Nephron (organoid): ENCODE measurements around the gene CD63.

Experiments used
- H3K27ac Mint-ChIP-seq, 3 experiments: 2 replicates each; pipeline ENCODE4 v1.8.0; 2020; ENCODE audit warnings: mixed read lengths in 3 of 3, mild to moderate bottlenecking in 2 of 3, moderate library complexity in 1 of 3
- H3K27me3 Mint-ChIP-seq: 2 replicates; pipeline ENCODE4 v1.8.0; 2021; ENCODE audit warnings: low read depth, mild to moderate bottlenecking, moderate library complexity, mixed read lengths
- H3K36me3 Mint-ChIP-seq: 2 replicates; pipeline ENCODE4 v1.8.0; 2020; ENCODE audit warnings: low read depth, mixed read lengths
- H3K4me1 Mint-ChIP-seq: 2 replicates; pipeline ENCODE4 v1.8.0; 2020; ENCODE audit warnings: mixed read lengths
- H3K4me3 Mint-ChIP-seq, 3 experiments: 2 replicates each; pipeline ENCODE4 v1.8.0; 2020; ENCODE audit warnings: mild to moderate bottlenecking in 3 of 3, mixed read lengths in 3 of 3, moderate library complexity in 2 of 3
- H3K9me3 Mint-ChIP-seq: 2 replicates; pipeline ENCODE4 v1.8.0; 2020; ENCODE audit warnings: mixed read lengths
- TF ChIP-seq, protein P1 (sequence below), 3 experiments: fragments of 200-600 bp; sonication (generic); IDR thresholded peaks; one replicate each; pipeline ENCODE4 v1.5.0; 2021; ENCODE audit warnings: antibody characterized with exemption in 3 of 3; ENCODE audit not compliant: unreplicated experiment in 3 of 3

Gene CD63

DNA sequence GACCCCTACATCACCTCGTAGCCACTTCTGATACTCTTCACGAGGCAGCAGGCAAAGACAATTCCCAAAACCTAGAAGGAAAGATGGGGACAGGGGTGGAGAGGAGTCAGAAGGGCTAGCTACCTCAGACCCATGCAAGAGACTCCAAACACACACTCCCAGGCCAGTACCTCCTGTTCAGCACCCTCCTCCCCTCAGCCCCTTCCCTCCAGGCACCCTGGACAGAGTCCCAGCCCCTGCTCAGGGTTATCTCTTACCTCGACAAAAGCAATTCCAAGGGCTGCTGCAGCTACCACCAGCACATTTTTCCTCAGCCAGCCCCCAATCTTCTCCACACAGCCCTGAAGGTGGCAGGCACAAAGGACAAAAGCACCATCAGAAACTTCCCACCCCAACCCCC, 3.3 kb downstream of the CD63 start:
- H3K9me3 Mint-ChIP-seq: no peaks in the 10 kb centered on the region
- H3K27ac Mint-ChIP-seq: peak overlapping the region; percentile 37 to 66 (median 46)
- H3K4me3 Mint-ChIP-seq: peak overlapping the region; percentile 70 to 94 (median 90)
- H3K27me3 Mint-ChIP-seq: peaks cover 5% of the 10 kb centered on the region
- peaks cover 38% of the 10 kb centered on the region for H3K36me3 Mint-ChIP-seq
- TF ChIP-seq, protein P1, sequence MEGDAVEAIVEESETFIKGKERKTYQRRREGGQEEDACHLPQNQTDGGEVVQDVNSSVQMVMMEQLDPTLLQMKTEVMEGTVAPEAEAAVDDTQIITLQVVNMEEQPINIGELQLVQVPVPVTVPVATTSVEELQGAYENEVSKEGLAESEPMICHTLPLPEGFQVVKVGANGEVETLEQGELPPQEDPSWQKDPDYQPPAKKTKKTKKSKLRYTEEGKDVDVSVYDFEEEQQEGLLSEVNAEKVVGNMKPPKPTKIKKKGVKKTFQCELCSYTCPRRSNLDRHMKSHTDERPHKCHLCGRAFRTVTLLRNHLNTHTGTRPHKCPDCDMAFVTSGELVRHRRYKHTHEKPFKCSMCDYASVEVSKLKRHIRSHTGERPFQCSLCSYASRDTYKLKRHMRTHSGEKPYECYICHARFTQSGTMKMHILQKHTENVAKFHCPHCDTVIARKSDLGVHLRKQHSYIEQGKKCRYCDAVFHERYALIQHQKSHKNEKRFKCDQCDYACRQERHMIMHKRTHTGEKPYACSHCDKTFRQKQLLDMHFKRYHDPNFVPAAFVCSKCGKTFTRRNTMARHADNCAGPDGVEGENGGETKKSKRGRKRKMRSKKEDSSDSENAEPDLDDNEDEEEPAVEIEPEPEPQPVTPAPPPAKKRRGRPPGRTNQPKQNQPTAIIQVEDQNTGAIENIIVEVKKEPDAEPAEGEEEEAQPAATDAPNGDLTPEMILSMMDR (IDR thresholded peaks at IDR 0.05; ENCODE audit: unreplicated experiment in 3 of 3): no peak
- peaks cover 56% of the 10 kb centered on the region for H3K4me1 Mint-ChIP-seq

DNA sequence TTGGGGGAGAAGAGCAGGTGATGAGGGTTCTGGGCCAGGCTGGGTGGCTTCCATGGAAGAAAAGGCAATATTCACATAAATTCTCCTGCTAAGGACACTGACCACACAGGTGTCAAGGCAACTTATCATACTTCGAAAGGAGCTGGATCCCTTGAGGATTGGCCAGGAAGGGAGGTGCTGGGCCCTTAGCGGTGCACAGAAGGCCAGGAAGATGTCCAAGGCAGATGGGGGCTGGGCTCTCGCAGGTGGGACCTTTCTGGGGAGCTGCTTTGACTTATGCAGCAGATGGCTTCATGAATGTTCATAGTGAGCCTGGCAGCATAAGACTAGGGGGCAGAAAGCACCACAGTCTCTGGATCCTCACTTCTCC, 3.9 kb downstream of the CD63 start:
- H3K36me3 Mint-ChIP-seq: peaks cover 38% of the 10 kb centered on the region

DNA sequence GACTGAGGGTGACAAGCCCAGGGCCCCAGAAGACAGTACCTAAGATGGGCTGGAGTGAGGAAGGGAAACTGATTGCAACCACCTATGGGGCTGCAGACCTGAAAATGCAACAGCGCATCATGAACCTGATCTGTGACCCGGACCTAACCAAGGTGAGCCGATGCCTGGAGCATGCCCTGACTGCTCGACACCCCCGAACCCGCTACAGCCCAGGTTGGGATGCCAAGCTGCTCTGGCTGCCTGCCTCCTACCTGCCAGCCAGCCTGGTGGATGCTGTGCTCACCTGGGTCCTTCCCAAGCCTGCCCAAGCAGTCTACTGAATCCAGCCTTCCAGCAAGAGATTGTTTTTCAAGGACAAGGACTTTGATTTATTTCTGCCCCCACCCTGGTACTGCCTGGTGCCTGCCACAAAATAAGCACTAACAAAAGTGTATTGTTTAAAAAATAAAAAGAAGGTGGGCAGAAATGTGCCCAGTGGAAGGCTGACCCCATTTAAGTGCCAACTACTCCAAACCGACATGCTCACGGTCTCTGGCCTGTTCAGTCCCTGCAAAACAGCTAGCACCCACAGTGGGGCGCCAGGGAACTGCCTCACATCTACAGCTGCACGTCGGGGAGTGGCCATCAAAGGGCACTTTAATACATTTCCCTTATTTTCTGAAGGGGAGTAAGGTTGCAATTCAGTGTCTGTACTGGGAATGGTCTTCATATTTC, 4.4 kb downstream of the CD63 start:
- peak overlapping the region; percentile 70 to 94 (median 90) for H3K4me3 Mint-ChIP-seq
- peaks cover 56% of the 10 kb centered on the region for H3K4me1 Mint-ChIP-seq
- H3K27ac Mint-ChIP-seq: peak overlapping the region; percentile 48 to 72 (median 66)
- H3K27me3 Mint-ChIP-seq: peaks cover 5% of the 10 kb centered on the region
- no peaks in the 10 kb centered on the region for H3K9me3 Mint-ChIP-seq
- peaks cover 38% of the 10 kb centered on the region for H3K36me3 Mint-ChIP-seq
- TF ChIP-seq, protein P1 (IDR thresholded peaks at IDR 0.05; ENCODE audit: unreplicated experiment in 3 of 3): peak; percentile 56 to 59 (median 57)

More for the DNA sequence above, 3.9 kb downstream of the CD63 start:
- Mint-ChIP-seq H3K4me3 (peak overlapping the region; percentile 70 to 94 (median 90)), H3K9me3 (no peaks in the 10 kb centered on the region), H3K4me1 (peaks cover 56% of the 10 kb centered on the region), H3K27ac (peak overlapping the region; percentile 46 to 66 (median 48)), H3K27me3 (peaks cover 5% of the 10 kb centered on the region)
- TF ChIP-seq, protein P1 (IDR thresholded peaks at IDR 0.05; ENCODE audit: unreplicated experiment in 3 of 3): no peak

DNA sequence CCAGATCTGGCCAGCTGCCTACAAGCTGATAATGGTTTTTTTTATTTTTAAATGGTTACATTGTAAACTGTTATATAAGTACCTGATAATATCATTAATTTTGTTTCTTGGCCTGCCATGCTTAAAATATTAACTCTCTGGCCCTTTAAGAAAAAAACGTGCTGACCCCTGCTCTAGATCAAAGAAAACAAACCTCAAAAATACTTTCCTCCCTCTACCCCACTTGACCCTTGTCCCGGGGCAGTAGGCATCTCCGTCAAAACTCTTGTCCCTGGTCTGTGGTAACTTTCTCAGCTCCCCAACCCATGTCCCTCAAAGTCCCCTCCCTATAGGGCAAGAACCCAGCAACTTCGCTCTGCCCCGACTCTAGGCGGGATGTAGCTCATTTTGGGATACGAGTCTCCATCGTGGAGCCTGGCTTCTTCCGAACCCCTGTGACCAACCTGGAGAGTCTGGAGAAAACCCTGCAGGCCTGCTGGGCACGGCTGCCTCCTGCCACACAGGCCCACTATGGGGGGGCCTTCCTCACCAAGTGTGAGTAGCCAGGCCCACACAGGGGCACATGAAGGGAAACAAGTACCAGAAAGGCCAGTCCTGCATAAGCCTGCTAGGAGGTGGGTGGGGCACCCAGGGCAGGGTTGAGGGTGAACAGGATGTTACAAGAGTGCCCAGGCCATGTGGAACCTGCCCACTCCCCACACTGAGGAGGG, 5.1 kb downstream of the CD63 start:
- Mint-ChIP-seq H3K27ac (peak overlapping the region in 2 of 3 experiments; percentile 66 to 72), H3K4me1 (peaks cover 62% of the 10 kb centered on the region), H3K36me3 (peaks cover 38% of the 10 kb centered on the region), H3K27me3 (peaks cover 5% of the 10 kb centered on the region), H3K4me3 (peak overlapping the region; percentile 6 to 30 (median 18)), H3K9me3 (no peaks in the 10 kb centered on the region)
- TF ChIP-seq, protein P1 (IDR thresholded peaks at IDR 0.05; ENCODE audit: unreplicated experiment in 3 of 3): no peak

DNA sequence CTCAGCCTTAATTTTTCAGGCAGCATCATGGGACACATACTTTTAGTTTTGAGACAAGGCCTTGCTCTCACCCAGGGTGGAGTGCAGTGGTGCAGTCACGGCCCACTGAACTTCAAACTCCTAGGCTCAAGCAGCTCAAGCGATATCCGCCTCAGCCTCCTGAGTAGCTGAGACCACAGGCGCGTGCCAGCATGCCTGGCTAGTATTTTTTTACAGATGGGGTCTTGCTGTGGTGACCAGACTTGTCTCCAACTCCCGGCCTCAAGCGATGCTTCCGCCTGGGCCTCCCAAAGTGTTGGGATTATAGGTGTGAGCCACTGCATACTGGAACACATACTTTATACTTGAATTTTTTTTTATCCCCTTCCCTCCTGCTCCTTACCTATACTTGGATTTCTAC, 5.9 kb downstream of the CD63 start:
- H3K27ac Mint-ChIP-seq: peak overlapping the region in 2 of 3 experiments; percentile 66 to 72
- peaks cover 70% of the 10 kb centered on the region for H3K4me1 Mint-ChIP-seq

More for the DNA sequence above, 5.9 kb downstream of the CD63 start:
- H3K9me3 Mint-ChIP-seq: no peaks in the 10 kb centered on the region
- peaks cover 5% of the 10 kb centered on the region for H3K27me3 Mint-ChIP-seq
- TF ChIP-seq, protein P1 (IDR thresholded peaks at IDR 0.05; ENCODE audit: unreplicated experiment in 3 of 3): no peak
- H3K4me3 Mint-ChIP-seq: peak overlapping the region in 1 of 3 experiments; percentile 30
- H3K36me3 Mint-ChIP-seq: peaks cover 38% of the 10 kb centered on the region
